Motor neuron (in vitro differentiated cells): ENCODE data around the gene DUS3L. TPM values are rescaled to one million over a fixed set of nuclear protein-coding genes. Genes with fewer than 3 reads are reported as not detected.
A peak's percentile ranks its signal among the peaks of the same experiment; 100 is the strongest.

Experiments
- ATAC-seq, 8 experiments: fragments of 200-7000 bp; cut with Tn5 transposase; replicated peaks in 6 of 8; 2 replicates each; pipeline ENCODE4 v1.8.0; 2021; ENCODE audit warnings: mild to moderate bottlenecking in 8 of 8, moderate library complexity in 8 of 8
- H3K27ac ChIP-seq, 2 donors: fragments of 250-450 bp; sonication (Bioruptor Pico); 2 replicates each; pipeline ENCODE4 v1.9.0; 2021; ENCODE audit warnings: antibody characterized with exemption in 2 of 2, mild to moderate bottlenecking in 2 of 2, moderate library complexity in 1 of 2
- H3K4me1 ChIP-seq, 2 donors: fragments of 250-450 bp; sonication (Bioruptor Pico); replicated peaks in 1 of 2; 2 replicates each; pipeline ENCODE4 v1.6.1; 2021; ENCODE audit warnings: antibody characterized with exemption in 2 of 2, mild to moderate bottlenecking in 2 of 2, moderate library complexity in 1 of 2
- H3K4me3 ChIP-seq, 5 donors: fragments of 250-450 bp; sonication (Bioruptor Pico); 2 replicates each; pipeline ENCODE4 v1.9.0; 2021; ENCODE audit warnings: antibody characterized with exemption in 5 of 5, mild to moderate bottlenecking in 5 of 5, moderate library complexity in 4 of 5
- WGBS, 10 experiments: fragments of 450-650 bp; shearing (Covaris generic); methylation state at CpG; one replicate each; pipeline ENCODE4 v1.0.0; 2022; 5-methylcytosine and 5-hydroxymethylcytosine counted together
- in situ Hi-C, 9 experiments: fragments of 400-800 bp; cut with MboI; loops; one replicate each; pipeline ENCODE4 v1.15.0; 2021; ENCODE audit warnings: low sequenced_read_pairs in 9 of 9, low pct_unique_long_range_greater_than_20kb in 2 of 9; ENCODE audit not compliant: unreplicated experiment in 9 of 9
- total RNA-seq, 8 experiments: library from RNA; unstranded; fragments of 300-600 nt; gene quantifications; 2 replicates each; pipeline versions ENCODE4 v1.2.3 to v1.2.4, GENCODE V29; 2022

DUS3L gene
- total RNA-seq, 8 experiments from 2014 or later = 8.9 to 49.0 (median 20.2) TPM

DNA sequence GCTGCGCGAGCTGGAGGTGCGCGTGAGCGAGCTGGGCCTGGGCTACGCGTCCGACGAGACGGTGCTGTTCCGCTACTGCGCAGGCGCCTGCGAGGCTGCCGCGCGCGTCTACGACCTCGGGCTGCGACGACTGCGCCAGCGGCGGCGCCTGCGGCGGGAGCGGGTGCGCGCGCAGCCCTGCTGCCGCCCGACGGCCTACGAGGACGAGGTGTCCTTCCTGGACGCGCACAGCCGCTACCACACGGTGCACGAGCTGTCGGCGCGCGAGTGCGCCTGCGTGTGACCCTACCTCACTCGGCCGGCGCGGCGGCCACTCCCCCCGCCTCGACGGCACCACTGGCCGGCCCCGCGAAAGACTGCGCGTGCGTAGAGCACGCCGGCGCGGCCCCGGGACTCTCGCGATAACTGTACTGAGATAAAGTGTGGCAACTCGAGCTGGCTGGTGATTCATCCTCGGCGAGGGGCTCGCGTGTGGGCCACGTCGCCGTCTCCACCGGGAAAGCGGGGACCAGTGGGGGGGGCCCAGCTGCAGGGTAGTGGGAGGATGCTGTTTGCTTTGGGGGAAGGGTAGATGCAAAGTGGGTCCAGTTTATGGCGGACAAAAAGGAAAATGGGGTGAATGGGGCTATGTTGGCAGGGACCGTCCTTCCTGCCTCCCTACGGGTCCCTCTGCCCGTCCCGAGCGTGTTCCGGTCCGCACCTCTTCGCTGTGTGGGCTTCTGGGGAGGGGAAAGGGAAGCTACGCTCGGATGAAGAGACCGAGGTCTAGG is 37.1 kb upstream of the DUS3L start:
- Histone ChIP-seq H3K4me3 (peak overlapping the region; percentile 41 to 71 (median 53)), H3K27ac (peak overlapping the region; percentile 95 to 96), H3K4me1 (peaks cover 23% of the 10 kb centered on the region in 2 donors)
- in situ Hi-C loops = no loop called here
- ATAC-seq = peak; percentile 70 to 85 (median 78)
- WGBS, 10 experiments = 0 to 12% (median 0%) methylated on average over 3 to 7 of the region's 91 CpGs; no CpG with 5 or more reads in 6 of the 10 experiments

DNA sequence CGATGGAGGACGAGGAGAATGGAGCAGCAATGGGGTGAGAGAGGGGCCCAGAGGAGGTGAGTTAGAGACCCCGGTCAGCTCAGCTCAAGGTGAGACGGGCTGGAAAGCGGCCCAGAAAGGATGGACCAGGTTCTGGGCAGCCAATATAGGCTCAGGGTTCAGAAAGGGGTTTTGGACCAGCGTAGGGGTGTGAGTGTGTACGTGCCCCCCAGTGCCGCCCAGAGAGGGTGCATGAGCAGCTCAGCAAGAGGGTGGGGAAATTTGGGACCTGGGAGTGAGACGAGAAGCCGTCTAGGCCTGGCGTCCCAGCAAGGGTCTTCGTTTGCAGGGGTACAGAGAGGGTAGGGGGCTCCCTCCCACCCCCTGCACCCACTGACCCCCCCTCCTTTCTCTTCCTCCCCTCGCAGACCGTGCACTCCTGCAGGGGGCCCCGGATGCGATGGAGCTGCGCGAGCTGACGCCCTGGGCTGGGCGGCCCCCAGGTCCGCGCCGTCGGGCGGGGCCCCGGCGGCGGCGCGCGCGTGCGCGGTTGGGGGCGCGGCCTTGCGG is 36.5 kb upstream of the DUS3L start:
- no peak for ATAC-seq
- Histone ChIP-seq H3K4me3 (peak overlapping the region; percentile 41 to 71 (median 53)), H3K27ac (peak overlapping the region; percentile 95 to 96), H3K4me1 (peaks cover 23% of the 10 kb centered on the region in 2 donors)
- WGBS, 10 experiments = 100% methylated on average over 2 of the region's 37 CpGs; no CpG with 5 or more reads in 9 of the 10 experiments
- in situ Hi-C loops = no loop called here

DNA sequence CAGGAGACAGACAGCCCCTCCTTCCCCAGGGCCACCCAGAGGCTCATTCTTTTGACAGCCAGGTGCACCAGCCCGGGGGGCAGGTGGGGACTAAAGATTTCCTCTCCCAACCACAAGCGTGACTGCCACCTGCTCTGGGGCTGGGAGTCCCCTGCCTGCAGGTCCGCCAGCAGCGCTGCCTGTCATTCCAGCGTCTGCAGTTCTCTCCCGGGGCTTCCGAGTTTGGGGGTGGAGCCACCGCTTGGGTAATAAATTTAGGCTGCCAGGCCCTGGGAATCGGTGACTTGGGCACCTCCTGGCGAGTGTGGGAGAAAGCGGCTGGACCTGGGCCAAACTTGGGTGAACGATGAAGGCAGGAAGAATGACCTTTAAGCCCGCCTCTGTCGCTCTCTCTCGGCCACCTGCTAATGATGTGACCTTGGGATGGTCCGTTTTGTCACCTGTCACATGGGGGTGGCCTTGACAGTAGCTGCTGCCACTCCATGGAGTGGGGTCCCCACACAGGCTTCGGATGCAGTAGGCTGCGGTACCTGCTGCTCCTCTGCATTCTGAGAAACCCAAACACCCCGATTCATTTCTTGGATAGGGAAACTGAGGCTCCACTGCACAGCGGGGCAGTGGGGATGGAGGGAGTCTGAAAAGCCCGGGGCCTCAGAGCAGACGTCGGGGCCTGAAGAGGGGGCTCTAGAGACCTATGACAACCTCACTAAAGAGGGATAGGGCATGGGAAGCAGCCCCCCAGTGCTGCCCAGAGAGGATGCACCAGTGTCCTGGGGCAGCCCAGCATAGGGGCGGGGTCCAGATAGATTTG is 35.8 kb upstream of the DUS3L start:
- in situ Hi-C loops = no loop called here
- H3K27ac ChIP-seq = peak overlapping the region; percentile 95 to 96
- peak in 6 of 8 experiments; percentile 7 to 32 (median 17) for ATAC-seq
- 7 to 33% (median 10%) methylated on average over 4 to 9 of the region's 24 CpGs; no CpG with 5 or more reads in 7 of the 10 experiments for WGBS, 10 experiments
- peak overlapping the region in 1 of 5 donors; percentile 71 for H3K4me3 ChIP-seq
- H3K4me1 ChIP-seq = peaks cover 23% of the 10 kb centered on the region in 2 donors

DNA sequence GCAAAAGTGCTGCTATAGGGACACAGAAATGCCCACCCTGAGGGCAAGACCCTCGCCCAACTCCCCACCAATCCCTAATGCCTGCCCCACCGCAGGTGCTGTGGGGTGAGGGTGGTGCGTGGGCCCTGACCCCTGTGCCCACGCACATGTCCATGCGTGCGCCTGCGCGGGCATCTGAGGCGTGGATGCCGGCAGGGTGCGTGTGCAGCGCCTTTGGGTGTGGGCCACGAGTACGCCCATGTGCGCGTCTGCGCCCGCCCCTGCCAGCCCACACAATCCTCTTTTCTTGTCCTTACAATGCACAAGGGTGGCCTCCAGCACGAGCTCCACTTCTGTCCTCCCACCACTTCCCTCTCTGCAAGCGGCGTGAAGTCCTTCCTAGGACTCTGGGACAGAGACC is 34.2 kb upstream of the DUS3L start:
- Histone ChIP-seq H3K4me1 (peaks cover 22 to 23% of the 10 kb centered on the region in 2 donors), H3K4me3 (no peak overlapping the region), H3K27ac (no peak overlapping the region)
- no peak for ATAC-seq
- WGBS, 10 experiments = 100% methylated on average over 2 of the region's 21 CpGs; no CpG with 5 or more reads in 9 of the 10 experiments
- in situ Hi-C loops = no loop called here

DNA sequence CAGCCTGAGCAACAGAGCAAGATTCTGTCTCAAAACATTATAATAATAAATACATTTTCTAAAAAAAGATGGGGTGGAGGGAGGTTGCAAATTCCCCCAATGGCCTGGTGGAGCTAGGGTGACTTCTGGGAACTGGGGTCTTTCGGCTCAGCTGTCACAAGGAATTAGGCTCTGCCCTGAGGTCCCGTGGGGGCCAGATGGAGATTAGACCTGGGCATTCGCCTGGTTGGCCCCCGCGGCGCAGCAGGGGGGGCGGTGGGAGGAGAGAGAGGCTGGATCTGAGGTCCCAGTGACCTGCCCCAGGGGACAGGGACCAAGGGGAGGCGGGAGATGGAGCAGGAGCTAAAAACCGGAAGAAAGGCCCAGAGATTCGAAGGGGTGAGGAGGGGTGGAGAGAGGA is 33.8 kb upstream of the DUS3L start:
- WGBS, 10 experiments = 65 to 83% methylated on average over 1 to 4 of the region's 10 CpGs; no CpG with 5 or more reads in 8 of the 10 experiments
- no peak overlapping the region for H3K4me3 ChIP-seq
- no peak overlapping the region for H3K27ac ChIP-seq
- no peak for ATAC-seq
- H3K4me1 ChIP-seq = peaks cover 18 to 20% of the 10 kb centered on the region in 2 donors
- in situ Hi-C loops = loop anchor here in 1 of 9 experiments (25.0 kb wide), 1 partner anchor 188 kb away; no protein-coding TSS in a partner anchor

DNA sequence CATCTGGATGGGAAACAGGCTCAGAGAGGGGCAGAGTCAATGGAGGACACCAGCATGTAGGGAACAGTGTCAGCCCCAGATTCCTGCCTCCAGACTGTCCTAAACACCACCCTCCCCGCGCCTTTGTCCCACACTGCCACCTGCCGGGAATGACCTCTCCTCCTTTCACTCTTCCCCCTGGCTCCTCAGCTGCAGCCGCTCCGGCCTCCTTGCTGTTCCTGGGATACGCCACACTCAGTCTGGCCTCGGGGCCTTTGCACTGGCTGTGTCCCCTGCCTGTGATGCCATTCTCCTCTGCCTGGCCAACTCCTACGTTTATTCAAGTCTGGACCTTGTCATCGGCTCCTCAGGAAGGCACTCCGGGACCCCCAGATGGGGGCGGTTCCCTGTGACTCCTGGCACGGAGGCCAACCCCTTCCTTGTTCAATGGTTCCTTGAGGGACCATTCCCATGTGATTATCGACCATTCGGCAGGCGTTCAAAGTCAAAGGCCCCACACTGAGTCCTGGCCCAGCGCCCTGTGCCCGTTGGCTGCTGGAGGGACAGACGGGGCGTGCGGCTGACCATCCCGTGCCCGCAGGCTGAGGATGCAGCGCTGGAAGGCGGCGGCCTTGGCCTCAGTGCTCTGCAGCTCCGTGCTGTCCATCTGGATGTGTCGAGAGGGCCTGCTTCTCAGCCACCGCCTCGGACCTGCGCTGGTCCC is 32.8 kb upstream of the DUS3L start:
- Histone ChIP-seq H3K4me1 (peaks cover 13 to 14% of the 10 kb centered on the region in 2 donors), H3K4me3 (no peak overlapping the region), H3K27ac (no peak overlapping the region)
- WGBS, 10 experiments = 30 to 95% (median 57%) methylated on average over 1 to 7 of the region's 30 CpGs; no CpG with 5 or more reads in 6 of the 10 experiments
- in situ Hi-C loops = loop anchor here in 1 of 9 experiments (25.0 kb wide), 1 partner anchor 189 kb away; no protein-coding TSS in a partner anchor
- ATAC-seq = peak in 1 of 8 experiments; percentile 30

DNA sequence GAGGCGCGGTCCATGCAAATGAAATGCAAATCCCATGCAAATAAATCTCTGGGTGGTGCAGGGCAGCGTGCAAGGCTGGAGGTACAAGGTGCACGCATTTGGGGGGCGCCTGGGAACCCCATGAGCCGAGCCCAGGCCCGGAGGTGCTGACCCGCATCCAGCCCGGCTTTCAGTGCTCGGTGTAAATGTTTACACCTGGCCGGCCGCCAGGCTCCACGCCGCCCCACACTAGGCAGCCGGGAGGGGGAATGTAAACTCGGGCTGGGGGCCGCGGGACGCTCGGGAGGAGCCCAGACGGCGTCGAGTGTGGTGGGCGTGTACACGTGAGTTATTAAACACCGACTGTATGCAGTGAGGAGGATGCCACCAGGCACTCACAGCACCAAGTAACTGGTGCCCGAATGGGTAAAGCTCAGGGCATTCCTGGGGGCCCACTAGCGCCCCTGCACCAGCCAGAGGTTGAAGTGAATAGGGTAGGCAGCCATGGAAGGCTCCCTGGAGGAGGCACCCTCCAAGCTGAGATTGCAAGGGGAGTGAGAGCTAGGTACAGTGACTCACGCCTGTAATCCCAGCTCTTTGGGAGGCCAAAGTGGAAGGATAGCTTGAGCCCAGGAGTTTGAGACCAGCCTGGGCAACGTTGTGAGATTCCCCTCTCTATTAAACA is 31.4 kb upstream of the DUS3L start:
- in situ Hi-C loops = loop anchor here in 1 of 9 experiments (25.0 kb wide), 1 partner anchor 190 kb away; no protein-coding TSS in a partner anchor

DNA sequence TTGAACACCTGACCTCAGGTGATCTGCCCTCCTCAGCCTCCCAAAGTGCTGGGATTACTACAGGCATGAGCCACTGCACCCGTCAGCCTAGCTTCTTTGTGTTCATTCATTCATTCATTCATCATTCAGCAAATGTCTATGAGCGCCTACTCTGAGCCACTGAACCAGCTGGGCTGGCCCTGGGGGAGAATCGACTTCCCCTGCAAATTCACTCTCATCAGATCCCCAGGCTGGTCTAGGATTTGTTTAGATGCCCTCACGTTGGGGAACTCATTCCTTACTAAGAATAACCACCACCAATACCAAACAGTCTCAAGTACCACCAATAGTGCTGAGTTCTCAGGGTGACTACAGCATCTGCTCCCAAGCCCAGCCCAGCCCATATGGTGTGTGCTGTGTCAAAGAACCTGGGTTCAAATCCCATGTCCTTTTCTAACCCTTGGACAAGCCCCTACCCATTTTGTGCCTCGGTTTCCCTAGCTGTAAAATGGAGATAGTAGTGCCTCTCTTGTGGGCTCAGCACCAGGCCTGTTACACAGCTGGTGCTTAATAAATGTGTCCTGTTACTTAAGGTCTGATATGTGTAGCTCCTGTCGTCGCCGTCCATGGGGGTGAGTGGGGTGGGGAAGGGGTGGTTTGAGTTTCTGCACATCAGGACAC is 30.7 kb upstream of the DUS3L start:
- 20 to 90% (median 56%) methylated on average over 1 to 7 of the region's 8 CpGs; no CpG with 5 or more reads in 3 of the 10 experiments for WGBS, 10 experiments
- Histone ChIP-seq H3K4me3 (no peak overlapping the region), H3K4me1 (peaks cover 6% of the 10 kb centered on the region in 2 donors), H3K27ac (no peak overlapping the region)
- in situ Hi-C loops = loop anchor here in 1 of 9 experiments (25.0 kb wide), 1 partner anchor 191 kb away; no protein-coding TSS in a partner anchor
- ATAC-seq = peak in 1 of 8 experiments; percentile 19

More for the DNA sequence above, 31.4 kb upstream of the DUS3L start:
- Histone ChIP-seq H3K27ac (no peak overlapping the region), H3K4me1 (peaks cover 12 to 13% of the 10 kb centered on the region in 2 donors), H3K4me3 (no peak overlapping the region)
- peak in 3 of 8 experiments; percentile 33 to 68 (median 48) for ATAC-seq
- WGBS, 10 experiments = 30 to 80% (median 57%) methylated on average over 1 to 5 of the region's 30 CpGs; no CpG with 5 or more reads in 5 of the 10 experiments

DNA sequence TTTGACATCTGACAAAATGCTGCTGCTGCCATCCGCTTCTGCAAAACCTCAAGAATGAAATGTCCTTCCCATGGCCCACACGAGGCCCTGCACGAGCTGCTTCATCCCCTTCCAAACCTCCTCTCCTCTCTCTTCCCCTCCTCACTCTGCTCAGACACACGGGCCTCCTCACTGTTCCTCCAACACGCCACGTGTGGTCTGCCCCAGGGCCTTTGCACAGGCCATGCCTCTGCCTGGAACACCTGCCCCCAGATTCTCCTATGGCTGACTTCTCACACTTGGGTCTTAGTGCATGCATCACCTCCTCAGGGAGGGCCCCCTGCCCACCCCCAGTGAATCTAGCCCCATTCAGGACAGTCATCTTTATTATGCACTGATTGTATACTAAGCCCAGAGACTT is 29.8 kb upstream of the DUS3L start:
- Histone ChIP-seq H3K4me1 (no peaks in the 10 kb centered on the region), H3K4me3 (no peak overlapping the region), H3K27ac (no peak overlapping the region)
- in situ Hi-C loops = loop anchor here in 1 of 9 experiments (25.0 kb wide), 1 partner anchor 192 kb away; no protein-coding TSS in a partner anchor
- WGBS, 10 experiments = 20 to 100% (median 68%) methylated on average over 1 to 5 of the region's 6 CpGs; no CpG with 5 or more reads in 2 of the 10 experiments
- no peak for ATAC-seq

DNA sequence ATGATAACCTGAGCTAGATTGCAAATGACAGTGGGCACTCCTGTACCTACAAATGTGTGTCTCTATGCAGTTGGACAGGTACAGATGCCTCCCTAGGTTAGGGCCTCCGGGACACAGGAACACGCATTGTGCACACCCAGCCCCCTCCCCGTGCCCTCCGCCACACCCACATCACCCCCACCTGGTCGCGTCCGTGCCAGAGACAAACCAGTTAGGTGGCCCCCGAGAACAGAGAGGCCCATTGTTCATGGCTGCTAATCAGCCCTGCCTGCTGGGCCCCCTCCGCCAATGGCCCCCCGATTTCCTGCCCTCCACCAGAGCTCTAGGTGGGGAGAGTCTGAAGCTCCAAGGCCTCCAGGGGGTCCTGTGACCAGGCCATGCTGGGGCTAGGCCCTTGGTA is 27.6 kb upstream of the DUS3L start:
- WGBS, 10 experiments = 67 to 80% methylated on average over 1 of the region's 10 CpGs; no CpG with 5 or more reads in 8 of the 10 experiments
- no peak overlapping the region for H3K4me3 ChIP-seq
- H3K4me1 ChIP-seq = no peaks in the 10 kb centered on the region
- in situ Hi-C loops = loop anchor here in 1 of 9 experiments (25.0 kb wide), 1 partner anchor 194 kb away; no protein-coding TSS in a partner anchor
- H3K27ac ChIP-seq = no peak overlapping the region
- ATAC-seq = peak in 3 of 8 experiments; percentile 16 to 20 (median 16)

DNA sequence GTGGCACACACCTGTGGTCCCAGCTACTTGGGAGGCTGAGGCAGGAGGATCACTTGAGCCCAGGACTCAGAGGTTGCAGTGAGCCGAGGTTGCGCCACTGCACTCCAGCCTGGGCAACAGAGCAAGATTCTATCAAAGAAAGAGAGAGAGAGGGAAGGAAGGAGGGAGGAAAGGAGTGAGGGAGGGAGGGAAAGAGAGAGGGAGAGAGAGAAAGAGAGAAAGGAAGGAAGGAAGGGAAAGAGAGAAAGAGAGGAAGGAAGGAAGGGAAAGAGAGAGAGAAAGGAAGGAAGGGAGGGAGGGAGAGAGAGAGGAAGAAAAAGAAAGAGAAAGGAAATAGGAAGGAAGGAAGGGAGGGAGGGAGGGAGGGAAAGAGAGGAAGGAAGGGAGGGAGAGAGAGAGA is 26.3 kb upstream of the DUS3L start:
- in situ Hi-C loops = loop anchor here in 1 of 9 experiments (25.0 kb wide), 1 partner anchor 195 kb away; no protein-coding TSS in a partner anchor
- no peak overlapping the region for H3K4me3 ChIP-seq
- no peaks in the 10 kb centered on the region for H3K4me1 ChIP-seq
- H3K27ac ChIP-seq = no peak overlapping the region
- 33 to 100% (median 90%) methylated on average over 2 of the region's 2 CpGs; no CpG with 5 or more reads in 3 of the 10 experiments for WGBS, 10 experiments
- no peak for ATAC-seq
